HG03135 (cell line): ENCODE data around the gene CYBC1.
"Not testable (repeated sequence)": the region's sequence is repeated elsewhere in the genome, so short reads cannot be mapped to it uniquely, and the experiment has no call there.

ENCODE experiments used
- ATAC-seq: cut with Tn5 transposase; IDR thresholded peaks from one replicate; pipeline ENCODE4 v1.9.1; 2021; ENCODE audit warnings: mild to moderate bottlenecking, moderate library complexity; ENCODE audit not compliant: unreplicated experiment

The CYBC1 gene

GRCh38 chr17:82435601-82436583, 14.7 kb downstream of the CYBC1 start:
- ATAC-seq: no peak

GRCh38 chr17:82435103-82435502, 15.4 kb downstream of the CYBC1 start:
- ATAC-seq: no peak

- no peak for ATAC-seq
Measured at GRCh38 chr17:82434216-82434565, 16.4 kb downstream of the CYBC1 start.

- ATAC-seq: no peak
Measured at GRCh38 chr17:82433560-82434215, 16.9 kb downstream of the CYBC1 start.

GRCh38 chr17:82432017-82432416, 18.5 kb downstream of the CYBC1 start:
- ATAC-seq: no peak

- ATAC-seq: no peak
Measured at GRCh38 chr17:82429824-82430223, 20.7 kb downstream of the CYBC1 start.

GRCh38 chr17:82428546-82428945, 22.0 kb downstream of the CYBC1 start:
- no peak for ATAC-seq

GRCh38 chr17:82424863-82425159, 25.7 kb downstream of the CYBC1 start:
- ATAC-seq: no peak

- ATAC-seq: no peak
Measured at GRCh38 chr17:82424001-82424862, 26.3 kb downstream of the CYBC1 start.

GRCh38 chr17:82419540-82419939, 31.0 kb downstream of the CYBC1 start:
- ATAC-seq: no peak

GRCh38 chr17:82418001-82418986, 32.3 kb downstream of the CYBC1 start, which contains the start of the genes HEXD and OGFOD3:
Gene HEXD, plus strand, starts transcription at chr17:82418347. Its CDS starts 1,453 bp downstream, at chr17:82419800.
Gene OGFOD3, minus strand, starts transcription at chr17:82418586. Its CDS starts 101 bp downstream, at chr17:82418485.
- ATAC-seq: peak; percentile 75

GRCh38 chr17:82416771-82417170, 33.8 kb downstream of the CYBC1 start:
- no peak for ATAC-seq

- no peak for ATAC-seq
Measured at GRCh38 chr17:82416264-82416663, 34.3 kb downstream of the CYBC1 start.

- ATAC-seq: no peak
Measured at GRCh38 chr17:82415786-82416185, 34.8 kb downstream of the CYBC1 start.

GRCh38 chr17:82415336-82415735, 35.2 kb downstream of the CYBC1 start:
- no peak for ATAC-seq

GRCh38 chr17:82414548-82415281, 35.8 kb downstream of the CYBC1 start:
- no peak for ATAC-seq

- ATAC-seq: no peak
Measured at GRCh38 chr17:82412535-82413520, 37.7 kb downstream of the CYBC1 start.

GRCh38 chr17:82412081-82412480, 38.5 kb downstream of the CYBC1 start:
- not testable (repeated sequence) for ATAC-seq
